GM21515 (cell line): Measurements from ENCODE around the gene AGPAT4.
"Not testable (repeated sequence)": the region's sequence is repeated elsewhere in the genome, so short reads cannot be mapped to it uniquely, and the experiment has no call there.

ENCODE experiments used
- ATAC-seq: cut with Tn5 transposase; IDR thresholded peaks from one replicate; pipeline ENCODE4 v1.9.1; 2021; ENCODE audit not compliant: unreplicated experiment

AGPAT4 gene

GRCh38 chr6:161228921-161229591 is 44.8 kb downstream of the AGPAT4 start:
- ATAC-seq, result peak; percentile 42

GRCh38 chr6:161228096-161228495 is 45.8 kb downstream of the AGPAT4 start:
- ATAC-seq, result no peak

- ATAC-seq, result no peak
Observed at GRCh38 chr6:161227004-161227960, 46.6 kb downstream of the AGPAT4 start.

GRCh38 chr6:161226009-161226964 is 47.6 kb downstream of the AGPAT4 start:
- ATAC-seq, result peak; percentile 51

- no peak for ATAC-seq
Observed at GRCh38 chr6:161225681-161226008, 48.2 kb downstream of the AGPAT4 start.

- not testable (repeated sequence) for ATAC-seq
Observed at GRCh38 chr6:161224951-161225680, 48.7 kb downstream of the AGPAT4 start.

- no peak for ATAC-seq
Observed at GRCh38 chr6:161223646-161224045, 50.2 kb downstream of the AGPAT4 start.

GRCh38 chr6:161222706-161223234 is 51.1 kb downstream of the AGPAT4 start:
- ATAC-seq, result no peak

GRCh38 chr6:161220346-161220745 is 53.5 kb downstream of the AGPAT4 start:
- ATAC-seq, result no peak

GRCh38 chr6:161219680-161220079 is 54.2 kb downstream of the AGPAT4 start:
- no peak for ATAC-seq

- ATAC-seq, result no peak
Observed at GRCh38 chr6:161218222-161218621, 55.6 kb downstream of the AGPAT4 start.

GRCh38 chr6:161217628-161218027 is 56.2 kb downstream of the AGPAT4 start:
- no peak for ATAC-seq

- ATAC-seq, result no peak
Observed at GRCh38 chr6:161216616-161217205, 57.1 kb downstream of the AGPAT4 start.

GRCh38 chr6:161215876-161216615 is 57.8 kb downstream of the AGPAT4 start:
- ATAC-seq, result no peak

- ATAC-seq, result no peak
Observed at GRCh38 chr6:161215193-161215592, 58.7 kb downstream of the AGPAT4 start.

GRCh38 chr6:161214722-161215121 is 59.1 kb downstream of the AGPAT4 start:
- ATAC-seq, result no peak

- ATAC-seq, result no peak
Observed at GRCh38 chr6:161212902-161213301, 61.0 kb downstream of the AGPAT4 start.

GRCh38 chr6:161211380-161212035 is 62.4 kb downstream of the AGPAT4 start:
- no peak for ATAC-seq

- ATAC-seq, result no peak
Observed at GRCh38 chr6:161210857-161211256, 63.0 kb downstream of the AGPAT4 start.
